ENCODE data around the gene TMEM43.

Gene TMEM43

GRCh38 chr3:14151471-14152083 is 26.7 kb downstream of the TMEM43 start:
- DNase-seq (ENCODE audit: low read depth in 3 of 3) = no peak

- DNase-seq (ENCODE audit: low read depth in 3 of 3) = no peak
Observed at GRCh38 chr3:14152233-14152962, 27.5 kb downstream of the TMEM43 start.

- no peak for DNase-seq (ENCODE audit: low read depth in 3 of 3)
Observed at GRCh38 chr3:14152963-14153355, 28.1 kb downstream of the TMEM43 start.

- DNase-seq (ENCODE audit: low read depth in 3 of 3) = no peak
Observed at GRCh38 chr3:14153663-14154062, 28.8 kb downstream of the TMEM43 start.

- DNase-seq (ENCODE audit: low read depth in 3 of 3) = no peak
Observed at GRCh38 chr3:14154276-14154675, 29.4 kb downstream of the TMEM43 start.

- no peak for DNase-seq (ENCODE audit: low read depth in 3 of 3)
Observed at GRCh38 chr3:14154895-14155440, 30.1 kb downstream of the TMEM43 start.

- DNase-seq (ENCODE audit: low read depth in 3 of 3) = no peak
Observed at GRCh38 chr3:14156201-14156600, 31.3 kb downstream of the TMEM43 start.

- no peak for DNase-seq (ENCODE audit: low read depth in 3 of 3)
Observed at GRCh38 chr3:14156843-14157561, 32.1 kb downstream of the TMEM43 start.

- no peak for DNase-seq (ENCODE audit: low read depth in 3 of 3)
Observed at GRCh38 chr3:14157951-14158350, 33.1 kb downstream of the TMEM43 start.

GRCh38 chr3:14158370-14158769 is 33.5 kb downstream of the TMEM43 start:
- no peak for DNase-seq (ENCODE audit: low read depth in 3 of 3)

GRCh38 chr3:14159426-14159825 is 34.6 kb downstream of the TMEM43 start:
- no peak for DNase-seq (ENCODE audit: low read depth in 3 of 3)

GRCh38 chr3:14161282-14161681 is 36.4 kb downstream of the TMEM43 start:
- DNase-seq (ENCODE audit: low read depth in 3 of 3) = no peak

GRCh38 chr3:14162178-14162577 is 37.3 kb downstream of the TMEM43 start:
- DNase-seq (ENCODE audit: low read depth in 3 of 3) = no peak

GRCh38 chr3:14166877-14167603 is 42.2 kb downstream of the TMEM43 start:
- no peak for DNase-seq (ENCODE audit: low read depth in 3 of 3)

GRCh38 chr3:14169435-14169834 is 44.6 kb downstream of the TMEM43 start:
- no peak for DNase-seq (ENCODE audit: low read depth in 3 of 3)

- no peak for DNase-seq (ENCODE audit: low read depth in 3 of 3)
Observed at GRCh38 chr3:14169871-14170270, 45.0 kb downstream of the TMEM43 start.

GRCh38 chr3:14170531-14171159 is 45.8 kb downstream of the TMEM43 start:
- DNase-seq (ENCODE audit: low read depth in 3 of 3) = no peak

- DNase-seq (ENCODE audit: low read depth in 3 of 3) = no peak
Observed at GRCh38 chr3:14172496-14172895, 47.6 kb downstream of the TMEM43 start.

GRCh38 chr3:14174483-14174882 is 49.6 kb downstream of the TMEM43 start:
- DNase-seq (ENCODE audit: low read depth in 3 of 3) = no peak

- DNase-seq (ENCODE audit: low read depth in 3 of 3) = peak; percentile 7 to 47 (median 8)
Observed at GRCh38 chr3:14175383-14176037, 50.7 kb downstream of the TMEM43 start.

Measured in stimulated activated CD4-positive, alpha-beta T cell treated with anti-CD3 and anti-CD28 coated beads, TNF-alpha, amount 100 ng/mL, for 24 hours (primary cell).